H9 (cell line): Measurements from ENCODE around the gene ABLIM1. TPM values are rescaled to one million over a fixed set of nuclear protein-coding genes. Genes with fewer than 3 reads are reported as not detected.

Source experiments
- DNase-seq: peaks from one replicate; pipeline ENCODE4 v3.0.0-alpha.2; 2017
- H2AFZ ChIP-seq: one replicate; pipeline ENCODE4 v1.6.1; 2013; ENCODE audit warnings: mild to moderate bottlenecking, low read length, control low read depth, moderate library complexity
- H2AK5ac ChIP-seq: 2 replicates; pipeline ENCODE4 v1.6.1; 2013; ENCODE audit warnings: low read length, control low read depth, mixed read lengths; ENCODE audit not compliant: insufficient read length
- H2BK120ac ChIP-seq: one replicate; pipeline ENCODE4 v1.6.1; 2013; ENCODE audit warnings: low read depth, mild to moderate bottlenecking, low read length, control low read depth, inconsistent platforms; ENCODE audit not compliant: poor library complexity, severe bottlenecking
- H2BK12ac ChIP-seq: 2 replicates; pipeline ENCODE4 v1.6.1; 2013; ENCODE audit warnings: low read length, control low read depth, mixed read lengths, low read depth; ENCODE audit not compliant: insufficient read length
- H2BK15ac ChIP-seq: 2 replicates; pipeline ENCODE4 v1.6.1; 2013; ENCODE audit warnings: low read depth, low read length, control low read depth
- H2BK20ac ChIP-seq: one replicate; pipeline ENCODE4 v1.6.1; 2013; ENCODE audit warnings: low read depth, mild to moderate bottlenecking, low read length, control low read depth, inconsistent platforms; ENCODE audit not compliant: poor library complexity, severe bottlenecking
- H2BK5ac ChIP-seq: 2 replicates; pipeline ENCODE4 v1.6.1; 2013; ENCODE audit warnings: low read length, control low read depth, mixed read lengths; ENCODE audit not compliant: insufficient read length
- H3K14ac ChIP-seq: 2 replicates; pipeline ENCODE4 v1.6.1; 2013; ENCODE audit warnings: low read length, control low read depth; ENCODE audit not compliant: insufficient read depth
- H3K18ac ChIP-seq: 2 replicates; pipeline ENCODE4 v1.6.1; 2013; ENCODE audit warnings: low read depth, mild to moderate bottlenecking, mixed read lengths, low read length, control low read depth; ENCODE audit not compliant: insufficient read length
- H3K23ac ChIP-seq: 2 replicates; pipeline ENCODE4 v1.6.1; 2013; ENCODE audit warnings: low read length, control low read depth, mixed read lengths, low read depth; ENCODE audit not compliant: insufficient read length
- H3K23me2 ChIP-seq: 2 replicates; pipeline ENCODE4 v1.6.1; 2013; ENCODE audit warnings: low read depth, mild to moderate bottlenecking, mixed read lengths, low read length, control low read depth; ENCODE audit not compliant: insufficient read length, poor library complexity, severe bottlenecking
- H3K27ac ChIP-seq: 2 replicates; pipeline ENCODE4 v1.5.1; 2013; ENCODE audit warnings: low read length, control low read depth, mixed read lengths, low read depth; ENCODE audit not compliant: insufficient read length
- H3K27me3 ChIP-seq: 2 replicates; pipeline ENCODE4 v1.6.1; 2013; ENCODE audit warnings: low read length, control low read depth, inconsistent platforms; ENCODE audit not compliant: insufficient read depth
- H3K4ac ChIP-seq: 2 replicates; pipeline ENCODE4 v1.6.1; 2013; ENCODE audit warnings: low read depth, mild to moderate bottlenecking, control low read depth, inconsistent platforms, low read length, moderate library complexity
- H3K4me1 ChIP-seq: 2 replicates; pipeline ENCODE4 v1.6.1; 2013; ENCODE audit warnings: low read length, control low read depth, inconsistent platforms; ENCODE audit not compliant: insufficient read depth
- H3K4me2 ChIP-seq: 2 replicates; pipeline ENCODE4 v1.6.1; 2013; ENCODE audit warnings: low read length, control low read depth, mixed read lengths; ENCODE audit not compliant: insufficient read length, insufficient read depth
- H3K56ac ChIP-seq: 2 replicates; pipeline ENCODE4 v1.6.1; 2013; ENCODE audit warnings: low read depth, mild to moderate bottlenecking, mixed read lengths, low read length, control low read depth; ENCODE audit not compliant: insufficient read length
- H3K79me1 ChIP-seq: 2 replicates; pipeline ENCODE4 v1.6.1; 2013; ENCODE audit warnings: low read depth, mild to moderate bottlenecking, moderate library complexity, low read length, control low read depth, inconsistent platforms; ENCODE audit not compliant: insufficient read depth, poor library complexity, severe bottlenecking
- H3K79me2 ChIP-seq: 2 replicates; pipeline ENCODE4 v1.6.1; 2013; ENCODE audit warnings: low read length, control low read depth, inconsistent platforms; ENCODE audit not compliant: insufficient read depth
- H3K9ac ChIP-seq: 2 replicates; pipeline ENCODE4 v1.6.1; 2013; ENCODE audit warnings: low read length, control low read depth, mixed read lengths; ENCODE audit not compliant: insufficient read length; ENCODE audit errors: extremely low read depth
- H3K9me3 ChIP-seq: one replicate; pipeline ENCODE4 v1.6.1; 2013; ENCODE audit warnings: low read depth, low read length, inconsistent platforms; ENCODE audit not compliant: control insufficient read depth
- H3T11ph ChIP-seq: one replicate; pipeline ENCODE4 v1.6.1; 2013; ENCODE audit warnings: mild to moderate bottlenecking, low read length, control low read depth, inconsistent platforms
- H4K20me1 ChIP-seq: one replicate; pipeline ENCODE4 v1.6.1; 2013; ENCODE audit not compliant: control insufficient read depth, insufficient read length, insufficient read depth
- H4K5ac ChIP-seq: 2 replicates; pipeline ENCODE4 v1.6.1; 2013; ENCODE audit warnings: low read depth, mild to moderate bottlenecking, mixed read lengths, low read length, control low read depth; ENCODE audit not compliant: insufficient read length
- H4K8ac ChIP-seq: replicated peaks from 2 replicates; pipeline ENCODE4 v1.6.1; 2013; ENCODE audit warnings: low read length, control low read depth, mixed read lengths, low read depth; ENCODE audit not compliant: insufficient read length
- H4K91ac ChIP-seq: 2 replicates; pipeline ENCODE4 v1.6.1; 2013; ENCODE audit warnings: low read depth, mild to moderate bottlenecking, moderate library complexity, mixed read lengths, low read length, control low read depth; ENCODE audit not compliant: insufficient read length
- H3K27ac Mint-ChIP-seq, 3 experiments: 2 replicates in 2 of 3; 3 replicates in 1 of 3; pipeline ENCODE4 v1.8.0; 2020 to 2021; ENCODE audit warnings: mixed read lengths in 3 of 3, mild to moderate bottlenecking in 1 of 3, moderate library complexity in 1 of 3
- H3K27me3 Mint-ChIP-seq: 2 replicates; pipeline ENCODE4 v1.8.0; 2021; ENCODE audit warnings: low read depth, mild to moderate bottlenecking, moderate library complexity, mixed read lengths
- H3K36me3 Mint-ChIP-seq, 3 experiments: 2 replicates in 2 of 3; 3 replicates in 1 of 3; pipeline ENCODE4 v1.8.0; 2020 to 2021; ENCODE audit warnings: low read depth in 3 of 3, mixed read lengths in 3 of 3; ENCODE audit not compliant: insufficient read depth in 1 of 3
- H3K4me1 Mint-ChIP-seq, 2 experiments: 2 replicates each; pipeline ENCODE4 v1.8.0; 2020; ENCODE audit warnings: mixed read lengths in 2 of 2
- H3K4me3 Mint-ChIP-seq, 2 experiments: 2 replicates in 1 of 2; 3 replicates in 1 of 2; pipeline ENCODE4 v1.8.0; 2020 to 2021; ENCODE audit warnings: mild to moderate bottlenecking in 2 of 2, mixed read lengths in 2 of 2, moderate library complexity in 1 of 2
- H3K9me3 Mint-ChIP-seq, 2 experiments: 2 replicates in 1 of 2; 3 replicates in 1 of 2; pipeline ENCODE4 v1.8.0; 2020; ENCODE audit warnings: mild to moderate bottlenecking in 2 of 2, mixed read lengths in 2 of 2, moderate library complexity in 1 of 2
- CTCF ChIP-seq: fragments of 200-600 bp; sonication (generic); conservative IDR thresholded peaks from 3 replicates; pipeline ENCODE4 v1.8.0; 2021; ENCODE audit warnings: antibody characterized with exemption, mild to moderate bottlenecking
- total RNA-seq: library from RNA; stranded (reverse); gene quantifications from 2 replicates; pipeline ENCODE4 v1.2.1, GENCODE V29; 2021

The ABLIM1 gene
- total RNA-seq, 1 experiment from 2014 or later = 32.1 TPM

GRCh38 chr10:114593240-114593792 is 64.8 kb downstream of the ABLIM1 start:
- no peaks in the 10 kb centered on the region for H3K36me3 Mint-ChIP-seq
- H3K4me2 ChIP-seq = no peak overlapping the region
- H4K5ac ChIP-seq = no peak overlapping the region
- H4K91ac ChIP-seq = no peak overlapping the region
- H2BK15ac ChIP-seq = no peak overlapping the region
- H4K8ac ChIP-seq = no peak overlapping the region
- no peak overlapping the region for H3K9ac ChIP-seq
- H2BK5ac ChIP-seq = no peak overlapping the region
- no peak overlapping the region for H2BK120ac ChIP-seq
- H3K4me1 Mint-ChIP-seq = peaks cover 0 to 2% of the 10 kb centered on the region in 2 experiments; a peak in 1 of 4 replicates
- no peak overlapping the region for H2BK20ac ChIP-seq
- no peak overlapping the region for H3K27ac Mint-ChIP-seq
- no peak for TF ChIP-seq CTCF
- H3K14ac ChIP-seq = no peak overlapping the region
- H3K4me3 Mint-ChIP-seq = no peak overlapping the region
- no peak overlapping the region for H3K18ac ChIP-seq
- no peaks in the 10 kb centered on the region for H3K9me3 Mint-ChIP-seq
- no peak overlapping the region for H3K27ac ChIP-seq
- no peaks in the 10 kb centered on the region for H3K9me3 ChIP-seq
- H3K79me1 ChIP-seq = no peaks in the 10 kb centered on the region
- no peak overlapping the region for H2AFZ ChIP-seq
- H3K23me2 ChIP-seq = no peaks in the 10 kb centered on the region
- H3K4ac ChIP-seq = no peak overlapping the region
- H3K27me3 ChIP-seq = no peaks in the 10 kb centered on the region
- H3K4me1 ChIP-seq = no peaks in the 10 kb centered on the region
- no peak overlapping the region for H3T11ph ChIP-seq
- H3K79me2 ChIP-seq = no peaks in the 10 kb centered on the region
- H3K27me3 Mint-ChIP-seq = no peaks in the 10 kb centered on the region; the same call in 1 of the 2 replicates
- H2AK5ac ChIP-seq = no peak overlapping the region
- H3K23ac ChIP-seq = no peak overlapping the region
- no peak for DNase-seq
- no peak overlapping the region for H3K56ac ChIP-seq
- H4K20me1 ChIP-seq = no peaks in the 10 kb centered on the region
- no peak overlapping the region for H2BK12ac ChIP-seq
